Effector memory CD4-positive, alpha-beta T cell (primary cell): ENCODE results near the gene NGEF.

Experiments used
- DNase-seq, 3 donors: peaks; one replicate each; pipeline ENCODE4 v3.0.0-alpha.2; 2020
- H3K27ac ChIP-seq: 2 replicates; pipeline ENCODE4 v1.7.0; 2013; ENCODE audit warnings: mild to moderate bottlenecking, low read length, moderate library complexity; ENCODE audit not compliant: insufficient read depth, poor library complexity, severe bottlenecking
- H3K27me3 ChIP-seq: replicated peaks from 2 replicates; pipeline ENCODE4 v1.7.0; 2013; ENCODE audit warnings: mild to moderate bottlenecking, low read length; ENCODE audit not compliant: insufficient read depth, control insufficient read depth, poor library complexity, severe bottlenecking
- H3K36me3 ChIP-seq: 2 replicates; pipeline ENCODE4 v1.7.0; 2013; ENCODE audit warnings: mild to moderate bottlenecking, low read length, moderate library complexity; ENCODE audit not compliant: control insufficient read depth, insufficient read depth
- H3K4me1 ChIP-seq: 2 replicates; pipeline ENCODE4 v1.7.0; 2013; ENCODE audit warnings: low read length, mild to moderate bottlenecking; ENCODE audit not compliant: control insufficient read depth, insufficient read depth, poor library complexity, severe bottlenecking
- H3K4me3 ChIP-seq: 2 replicates; pipeline ENCODE4 v1.7.0; 2013; ENCODE audit warnings: low read length, low read depth, mild to moderate bottlenecking; ENCODE audit not compliant: insufficient read depth, poor library complexity, severe bottlenecking
- H3K9me3 ChIP-seq: 2 replicates; pipeline ENCODE4 v1.7.0; 2013; ENCODE audit warnings: mild to moderate bottlenecking, low read length, moderate library complexity; ENCODE audit not compliant: control insufficient read depth

The NGEF gene

GRCh38 chr2:232973796-232974195, 39.3 kb downstream of the NGEF start:
- Histone ChIP-seq H3K27me3 (no peaks in the 10 kb centered on the region), H3K9me3 (no peaks in the 10 kb centered on the region), H3K4me3 (no peak overlapping the region), H3K36me3 (no peaks in the 10 kb centered on the region), H3K27ac (no peak overlapping the region), H3K4me1 (no peaks in the 10 kb centered on the region)
- no peak for DNase-seq

- Histone ChIP-seq H3K27me3 (no peaks in the 10 kb centered on the region), H3K4me3 (no peak overlapping the region), H3K4me1 (no peaks in the 10 kb centered on the region), H3K36me3 (no peaks in the 10 kb centered on the region), H3K27ac (no peak overlapping the region), H3K9me3 (no peaks in the 10 kb centered on the region)
- no peak for DNase-seq
Measured at GRCh38 chr2:232973011-232973735, 39.9 kb downstream of the NGEF start.

GRCh38 chr2:232971744-232972143, 41.3 kb downstream of the NGEF start:
- no peaks in the 10 kb centered on the region for H3K36me3 ChIP-seq
- H3K27ac ChIP-seq, result no peak overlapping the region
- no peaks in the 10 kb centered on the region for H3K9me3 ChIP-seq
- DNase-seq, result no peak
- no peak overlapping the region for H3K4me3 ChIP-seq
- no peaks in the 10 kb centered on the region for H3K27me3 ChIP-seq
- H3K4me1 ChIP-seq, result no peaks in the 10 kb centered on the region

GRCh38 chr2:232970051-232970450, 43.0 kb downstream of the NGEF start:
- no peaks in the 10 kb centered on the region for H3K4me1 ChIP-seq
- DNase-seq, result no peak
- H3K9me3 ChIP-seq, result no peaks in the 10 kb centered on the region
- H3K4me3 ChIP-seq, result no peak overlapping the region
- no peaks in the 10 kb centered on the region for H3K36me3 ChIP-seq
- no peak overlapping the region for H3K27ac ChIP-seq
- H3K27me3 ChIP-seq, result no peaks in the 10 kb centered on the region

- H3K36me3 ChIP-seq, result no peaks in the 10 kb centered on the region
- no peaks in the 10 kb centered on the region for H3K27me3 ChIP-seq
- DNase-seq, result no peak
- no peaks in the 10 kb centered on the region for H3K4me1 ChIP-seq
- no peak overlapping the region for H3K4me3 ChIP-seq
- H3K27ac ChIP-seq, result no peak overlapping the region
- no peaks in the 10 kb centered on the region for H3K9me3 ChIP-seq
Measured at GRCh38 chr2:232967474-232967873, 45.6 kb downstream of the NGEF start.

GRCh38 chr2:232966122-232966521, 46.9 kb downstream of the NGEF start:
- no peaks in the 10 kb centered on the region for H3K4me1 ChIP-seq
- H3K4me3 ChIP-seq, result no peak overlapping the region
- no peak for DNase-seq
- H3K27ac ChIP-seq, result no peak overlapping the region
- no peaks in the 10 kb centered on the region for H3K36me3 ChIP-seq
- peaks cover 4% of the 10 kb centered on the region for H3K9me3 ChIP-seq
- no peaks in the 10 kb centered on the region for H3K27me3 ChIP-seq

- peaks cover 4% of the 10 kb centered on the region for H3K9me3 ChIP-seq
Measured at GRCh38 chr2:232963913-232964312, 49.1 kb downstream of the NGEF start.

GRCh38 chr2:232960862-232961261, 52.2 kb downstream of the NGEF start:
- H3K9me3 ChIP-seq, result peaks cover 4% of the 10 kb centered on the region
- no peaks in the 10 kb centered on the region for H3K27me3 ChIP-seq
- no peak for DNase-seq
- no peaks in the 10 kb centered on the region for H3K4me1 ChIP-seq
- no peak overlapping the region for H3K27ac ChIP-seq
- no peaks in the 10 kb centered on the region for H3K36me3 ChIP-seq
- no peak overlapping the region for H3K4me3 ChIP-seq

More at GRCh38 chr2:232963913-232964312, 49.1 kb downstream of the NGEF start:
- DNase-seq, result no peak
- H3K27ac ChIP-seq, result no peak overlapping the region
- H3K27me3 ChIP-seq, result no peaks in the 10 kb centered on the region
- H3K4me1 ChIP-seq, result no peaks in the 10 kb centered on the region
- no peak overlapping the region for H3K4me3 ChIP-seq
- no peaks in the 10 kb centered on the region for H3K36me3 ChIP-seq

- no peak overlapping the region for H3K27ac ChIP-seq
- no peaks in the 10 kb centered on the region for H3K4me1 ChIP-seq
- H3K36me3 ChIP-seq, result no peaks in the 10 kb centered on the region
- H3K4me3 ChIP-seq, result no peak overlapping the region
- no peak for DNase-seq
- peaks cover 4% of the 10 kb centered on the region for H3K9me3 ChIP-seq
- H3K27me3 ChIP-seq, result no peaks in the 10 kb centered on the region
Measured at GRCh38 chr2:232959139-232959538, 53.9 kb downstream of the NGEF start.

- no peak for DNase-seq
- Histone ChIP-seq H3K4me1 (no peaks in the 10 kb centered on the region), H3K4me3 (no peak overlapping the region), H3K9me3 (peaks cover 4% of the 10 kb centered on the region), H3K27me3 (no peaks in the 10 kb centered on the region), H3K27ac (no peak overlapping the region), H3K36me3 (no peaks in the 10 kb centered on the region)
Measured at GRCh38 chr2:232957657-232958090, 55.4 kb downstream of the NGEF start.
